Tibial nerve (tissue), 4 donors: ENCODE measurements around the gene PUM1.

Experiments
- CTCF ChIP-seq, 5 experiments: fragments of 200-600 bp in 3 of 5; fragments of 450-650 bp in 2 of 5; sonication (generic) in 3 of 5; IDR thresholded peaks; one replicate each; pipeline ENCODE4 v1.5.1; 2016 to 2019; ENCODE audit warnings: antibody characterized with exemption in 5 of 5, mild to moderate bottlenecking in 3 of 5, moderate library complexity in 2 of 5
- EP300 ChIP-seq, 2 donors: sonication (generic); formaldehyde crosslinking; IDR thresholded peaks; one replicate each; pipeline ENCODE4 v1.6.1; 2017; ENCODE audit warnings: antibody characterized with exemption in 2 of 2, mild to moderate bottlenecking in 1 of 2
- POLR2A ChIP-seq, 2 donors: fragments of 450-650 bp; IDR thresholded peaks; one replicate each; pipeline ENCODE4 v1.6.1; 2017; ENCODE audit warnings: antibody characterized with exemption in 2 of 2, mild to moderate bottlenecking in 2 of 2, moderate library complexity in 2 of 2

- TF ChIP-seq POLR2A (IDR thresholded peaks at IDR 0.05) (no peak), CTCF (IDR thresholded peaks at IDR 0.05) (no peak), EP300 (IDR thresholded peaks at IDR 0.05) (no peak)
Observed at GRCh38 chr1:30900486-30900885, 165.0 kb downstream of the PUM1 start.
